Caco-2 (cell line): Measurements from ENCODE around the gene IGFBP3. TPM values are rescaled to one million over a fixed set of nuclear protein-coding genes. Genes with fewer than 3 reads are reported as not detected.

ENCODE experiments used
- BruUV-seq: library from RNA; stranded (reverse); fragments of 400-500 nt; replicated peaks from 2 replicates; lab custom pipeline; 2021; lab: Mats Ljungman, UMichigan
- CTCF ChIA-PET: fragments of 300-600 bp; sonication (Branson Sonifier 250); formaldehyde crosslinking; loops from one replicate; lab custom pipeline; 2022; ENCODE audit warnings: antibody characterized with exemption; lab: Charles Lee
- POLR2A ChIA-PET: fragments of 300-600 bp; sonication (Branson Sonifier 250); formaldehyde crosslinking; loops from one replicate; lab custom pipeline; 2022; ENCODE audit warnings: antibody characterized with exemption; lab: Charles Lee
- DNase-seq, 2 experiments: peaks; one replicate each; pipeline versions ENCODE4 v3.0.0 to v3.0.0-alpha.2; 2020 to 2022
- H3K27me3 ChIP-seq: replicated peaks from 2 replicates; pipeline ENCODE4 v1.6.0; 2011; ENCODE audit warnings: low read length; ENCODE audit not compliant: control insufficient read depth, insufficient read depth
- H3K36me3 ChIP-seq: 2 replicates; pipeline ENCODE4 v1.5.1; 2011; ENCODE audit warnings: low read length; ENCODE audit not compliant: control insufficient read depth, insufficient read depth
- H3K4me1 ChIP-seq: fragments of 250-450 bp; sonication (Bioruptor Pico); 2 replicates; pipeline ENCODE4 v1.5.1; 2020; ENCODE audit warnings: mild to moderate bottlenecking
- H3K4me3 ChIP-seq: 2 replicates; pipeline ENCODE4 v1.5.1; 2011; ENCODE audit warnings: low read depth, mild to moderate bottlenecking, control low read depth, low read length
- H3K9me3 ChIP-seq: fragments of 250-450 bp; sonication (Bioruptor Pico); 2 replicates; pipeline ENCODE4 v1.5.1; 2020; ENCODE audit warnings: mild to moderate bottlenecking, moderate library complexity
- H3K27ac Mint-ChIP-seq: one replicate; pipeline ENCODE4 v1.8.0; 2022; ENCODE audit warnings: mixed read lengths; ENCODE audit not compliant: unreplicated experiment
- H3K27me3 Mint-ChIP-seq: one replicate; pipeline ENCODE4 v1.8.0; 2022; ENCODE audit warnings: mixed read lengths; ENCODE audit not compliant: insufficient read depth, unreplicated experiment
- H3K36me3 Mint-ChIP-seq: one replicate; pipeline ENCODE4 v1.8.0; 2022; ENCODE audit warnings: mild to moderate bottlenecking, mixed read lengths; ENCODE audit not compliant: insufficient read depth, unreplicated experiment
- H3K4me1 Mint-ChIP-seq: one replicate; pipeline ENCODE4 v1.8.0; 2022; ENCODE audit warnings: low read depth, mixed read lengths; ENCODE audit not compliant: unreplicated experiment
- H3K4me3 Mint-ChIP-seq: one replicate; pipeline ENCODE4 v1.8.0; 2022; ENCODE audit warnings: mild to moderate bottlenecking, moderate library complexity, mixed read lengths; ENCODE audit not compliant: unreplicated experiment
- H3K9me3 Mint-ChIP-seq: one replicate; pipeline ENCODE4 v1.8.0; 2022; ENCODE audit warnings: mixed read lengths; ENCODE audit not compliant: unreplicated experiment
- CTCF ChIP-seq, 2 experiments: fragments of 200-600 bp in 1 of 2; IDR thresholded peaks; 1 replicate in 1 of 2; 2 replicates in 1 of 2; pipeline versions ENCODE4 v1.5.1 to v1.8.0; 2011 to 2022; ENCODE audit warnings: antibody characterized with exemption in 1 of 2, control low read depth in 1 of 2, inconsistent platforms in 1 of 2, low read depth in 1 of 2, low read length in 1 of 2, mild to moderate bottlenecking in 1 of 2, moderate library complexity in 1 of 2; ENCODE audit not compliant: insufficient read depth in 1 of 2, severe bottlenecking in 1 of 2, unreplicated experiment in 1 of 2
- intact Hi-C: fragments of 100-400 bp; cut with micrococcal nuclease; formaldehyde crosslinking; loops from one replicate; pipeline ENCODE4 v1.10.0; 2022; ENCODE audit not compliant: unreplicated experiment
- total RNA-seq: library from RNA; stranded (reverse); gene quantifications from 2 replicates; pipeline ENCODE4 v1.2.3, GENCODE V29; 2022

The IGFBP3 gene
- total RNA-seq, 1 experiment from 2014 or later, result 0.79 TPM

- Histone ChIP-seq H3K4me3 (no peak overlapping the region), H3K36me3 (no peaks in the 10 kb centered on the region), H3K27me3 (no peaks in the 10 kb centered on the region; the same call in 1 of the 2 replicates), H3K4me1 (no peaks in the 10 kb centered on the region), H3K9me3 (no peaks in the 10 kb centered on the region)
- no peaks in the 10 kb centered on the region for H3K4me1 Mint-ChIP-seq
- peaks cover 20% of the 10 kb centered on the region for H3K27me3 Mint-ChIP-seq
- ChIA-PET POLR2A (no interaction called here), CTCF (no interaction called here)
- H3K4me3 Mint-ChIP-seq, result no peak overlapping the region
- no peak for DNase-seq
- BruUV-seq, result no TSS peak
- no peak overlapping the region for H3K27ac Mint-ChIP-seq
- H3K9me3 Mint-ChIP-seq, result no peaks in the 10 kb centered on the region
- no peak for TF ChIP-seq CTCF (IDR thresholded peaks at IDR 0.05; ENCODE audit: insufficient read depth in 1 of 2, low read depth in 1 of 2, low read length in 1 of 2, severe bottlenecking in 1 of 2, unreplicated experiment in 1 of 2)
- intact Hi-C loops, result no loop called here
- no peaks in the 10 kb centered on the region for H3K36me3 Mint-ChIP-seq
Observed at GRCh38 chr7:45882465-45882810, 38.6 kb downstream of the IGFBP3 start.

GRCh38 chr7:45881759-45882464 is 39.2 kb downstream of the IGFBP3 start:
- no TSS peak for BruUV-seq
- TF ChIP-seq CTCF (IDR thresholded peaks at IDR 0.05; ENCODE audit: insufficient read depth in 1 of 2, low read depth in 1 of 2, low read length in 1 of 2, severe bottlenecking in 1 of 2, unreplicated experiment in 1 of 2), result no peak
- intact Hi-C loops, result no loop called here
- H3K4me3 ChIP-seq, result no peak overlapping the region
- peaks cover 22% of the 10 kb centered on the region for H3K27me3 Mint-ChIP-seq
- H3K9me3 Mint-ChIP-seq, result no peaks in the 10 kb centered on the region
- ChIA-PET POLR2A (no interaction called here), CTCF (no interaction called here)
- H3K4me1 Mint-ChIP-seq, result no peaks in the 10 kb centered on the region
- no peaks in the 10 kb centered on the region for H3K36me3 Mint-ChIP-seq
- no peak overlapping the region for H3K27ac Mint-ChIP-seq
- H3K36me3 ChIP-seq, result no peaks in the 10 kb centered on the region
- H3K4me1 ChIP-seq, result no peaks in the 10 kb centered on the region
- H3K4me3 Mint-ChIP-seq, result no peak overlapping the region
- no peaks in the 10 kb centered on the region; the same call in 1 of the 2 replicates for H3K27me3 ChIP-seq
- no peaks in the 10 kb centered on the region for H3K9me3 ChIP-seq
- DNase-seq, result no peak

- Mint-ChIP-seq H3K27ac (no peak overlapping the region), H3K27me3 (peaks cover 19% of the 10 kb centered on the region), H3K9me3 (no peaks in the 10 kb centered on the region), H3K4me3 (no peak overlapping the region), H3K4me1 (no peaks in the 10 kb centered on the region), H3K36me3 (no peaks in the 10 kb centered on the region)
- Histone ChIP-seq H3K4me3 (no peak overlapping the region), H3K36me3 (no peaks in the 10 kb centered on the region), H3K27me3 (no peaks in the 10 kb centered on the region; the same call in 1 of the 2 replicates), H3K9me3 (no peaks in the 10 kb centered on the region), H3K4me1 (no peaks in the 10 kb centered on the region)
- no peak for TF ChIP-seq CTCF (IDR thresholded peaks at IDR 0.05; ENCODE audit: insufficient read depth in 1 of 2, low read depth in 1 of 2, low read length in 1 of 2, severe bottlenecking in 1 of 2, unreplicated experiment in 1 of 2)
- DNase-seq, result no peak
- CTCF ChIA-PET, result no interaction called here
- BruUV-seq, result no TSS peak
- POLR2A ChIA-PET, result no interaction called here
- intact Hi-C loops, result no loop called here
Observed at GRCh38 chr7:45881280-45881758, 39.8 kb downstream of the IGFBP3 start.
